ENCODE data around the gene DNAJC27.

Gene DNAJC27

GRCh38 chr2:24985511-24985910, 13.8 kb upstream of the DNAJC27 start:
- ATAC-seq (replicated peaks): no peak
- Mint-ChIP-seq H3K27ac (no peak overlapping the region), H3K4me1 (ENCODE audit: low read depth in 2 of 2) (peaks cover 0 to 2% of the 10 kb centered on the region in 2 donors), H3K36me3 (ENCODE audit: insufficient read depth) (peaks cover 3% of the 10 kb centered on the region), H3K27me3 (peaks cover 22 to 30% of the 10 kb centered on the region in 2 donors), H3K4me3 (no peak overlapping the region), H3K9me3 (no peaks in the 10 kb centered on the region)
- DNase-seq: no peak

- Mint-ChIP-seq H3K36me3 (ENCODE audit: insufficient read depth) (peaks cover 3% of the 10 kb centered on the region), H3K27me3 (peaks cover 22 to 24% of the 10 kb centered on the region in 2 donors), H3K9me3 (no peaks in the 10 kb centered on the region), H3K27ac (no peak overlapping the region), H3K4me3 (no peak overlapping the region), H3K4me1 (ENCODE audit: low read depth in 2 of 2) (peaks cover 0 to 2% of the 10 kb centered on the region in 2 donors)
- no peak for DNase-seq
- no peak for ATAC-seq (replicated peaks)
Measured at GRCh38 chr2:24984912-24985311, 13.2 kb upstream of the DNAJC27 start.

GRCh38 chr2:24981411-24982136, 9.8 kb upstream of the DNAJC27 start:
- no peak for ATAC-seq (replicated peaks)
- peaks cover 7 to 22% of the 10 kb centered on the region in 2 donors for H3K27me3 Mint-ChIP-seq
- H3K36me3 Mint-ChIP-seq (ENCODE audit: insufficient read depth): peaks cover 3% of the 10 kb centered on the region
- no peaks in the 10 kb centered on the region for H3K9me3 Mint-ChIP-seq
- DNase-seq: no peak
- H3K4me1 Mint-ChIP-seq (ENCODE audit: low read depth in 2 of 2): no peaks in the 10 kb centered on the region
- H3K27ac Mint-ChIP-seq: no peak overlapping the region
- no peak overlapping the region for H3K4me3 Mint-ChIP-seq

GRCh38 chr2:24978661-24979060, 6.9 kb upstream of the DNAJC27 start:
- Mint-ChIP-seq H3K36me3 (ENCODE audit: insufficient read depth) (peaks cover 9% of the 10 kb centered on the region), H3K27me3 (no peaks in the 10 kb centered on the region), H3K27ac (no peak overlapping the region), H3K4me1 (ENCODE audit: low read depth in 2 of 2) (peaks cover 0 to 2% of the 10 kb centered on the region in 2 donors), H3K9me3 (no peaks in the 10 kb centered on the region), H3K4me3 (no peak overlapping the region)
- ATAC-seq (replicated peaks) (no peak), DNase-seq (no peak)

- H3K27ac Mint-ChIP-seq: no peak overlapping the region
- ATAC-seq (replicated peaks) (no peak), DNase-seq (no peak)
- H3K36me3 Mint-ChIP-seq (ENCODE audit: insufficient read depth): peaks cover 10% of the 10 kb centered on the region
- no peak overlapping the region for H3K4me3 Mint-ChIP-seq
- H3K9me3 Mint-ChIP-seq: no peaks in the 10 kb centered on the region
- H3K4me1 Mint-ChIP-seq (ENCODE audit: low read depth in 2 of 2): peaks cover 0 to 3% of the 10 kb centered on the region in 2 donors
- no peaks in the 10 kb centered on the region for H3K27me3 Mint-ChIP-seq
Measured at GRCh38 chr2:24977631-24978030, 5.9 kb upstream of the DNAJC27 start.

GRCh38 chr2:24973812-24974211, 2.1 kb upstream of the DNAJC27 start:
- no peak for ATAC-seq (replicated peaks)
- DNase-seq: no peak
- Mint-ChIP-seq H3K36me3 (ENCODE audit: insufficient read depth) (peaks cover 29% of the 10 kb centered on the region), H3K27ac (no peak overlapping the region), H3K27me3 (no peaks in the 10 kb centered on the region), H3K4me3 (no peak overlapping the region), H3K4me1 (ENCODE audit: low read depth in 2 of 2) (peaks cover 12 to 17% of the 10 kb centered on the region in 2 donors), H3K9me3 (no peaks in the 10 kb centered on the region)

GRCh38 chr2:24972315-24972961, 683 bp upstream of the DNAJC27 start:
- DNase-seq (peak; percentile 13 to 48 (median 14)), ATAC-seq (replicated peaks) (no peak)
- H3K4me1 Mint-ChIP-seq (ENCODE audit: low read depth in 2 of 2): peaks cover 12 to 17% of the 10 kb centered on the region in 2 donors
- peaks cover 29% of the 10 kb centered on the region for H3K36me3 Mint-ChIP-seq (ENCODE audit: insufficient read depth)
- no peaks in the 10 kb centered on the region for H3K9me3 Mint-ChIP-seq
- H3K4me3 Mint-ChIP-seq: peak overlapping the region; percentile 93 to 96
- peak overlapping the region; percentile 100 for H3K27ac Mint-ChIP-seq
- H3K27me3 Mint-ChIP-seq: no peaks in the 10 kb centered on the region

- H3K27ac Mint-ChIP-seq: peak overlapping the region; percentile 100
- ATAC-seq (replicated peaks) (no peak), DNase-seq (no peak)
- H3K27me3 Mint-ChIP-seq: no peaks in the 10 kb centered on the region
- peak overlapping the region; percentile 93 to 96 for H3K4me3 Mint-ChIP-seq
- H3K36me3 Mint-ChIP-seq (ENCODE audit: insufficient read depth): peaks cover 38% of the 10 kb centered on the region
- no peaks in the 10 kb centered on the region for H3K9me3 Mint-ChIP-seq
- peaks cover 12 to 17% of the 10 kb centered on the region in 2 donors for H3K4me1 Mint-ChIP-seq (ENCODE audit: low read depth in 2 of 2)
Measured at GRCh38 chr2:24971286-24971535, 544 bp downstream of the DNAJC27 start.

GRCh38 chr2:24970483-24971285, 1.1 kb downstream of the DNAJC27 start:
- no peak for ATAC-seq (replicated peaks)
- Mint-ChIP-seq H3K27ac (peak overlapping the region; percentile 100), H3K4me3 (peak overlapping the region; percentile 93 to 96), H3K27me3 (no peaks in the 10 kb centered on the region), H3K36me3 (ENCODE audit: insufficient read depth) (peaks cover 38% of the 10 kb centered on the region), H3K4me1 (ENCODE audit: low read depth in 2 of 2) (peaks cover 12 to 17% of the 10 kb centered on the region in 2 donors), H3K9me3 (no peaks in the 10 kb centered on the region)
- no peak for DNase-seq

GRCh38 chr2:24969784-24970183, 2.0 kb downstream of the DNAJC27 start:
- Mint-ChIP-seq H3K27me3 (no peaks in the 10 kb centered on the region), H3K4me1 (ENCODE audit: low read depth in 2 of 2) (peaks cover 12 to 15% of the 10 kb centered on the region in 2 donors), H3K4me3 (no peak overlapping the region), H3K36me3 (ENCODE audit: insufficient read depth) (peaks cover 42% of the 10 kb centered on the region), H3K27ac (no peak overlapping the region), H3K9me3 (no peaks in the 10 kb centered on the region)
- no peak for DNase-seq
- ATAC-seq (replicated peaks): no peak

GRCh38 chr2:24961903-24962302, 9.9 kb downstream of the DNAJC27 start:
- Mint-ChIP-seq H3K4me3 (no peak overlapping the region), H3K36me3 (ENCODE audit: insufficient read depth) (peaks cover 63% of the 10 kb centered on the region), H3K27me3 (no peaks in the 10 kb centered on the region), H3K9me3 (no peaks in the 10 kb centered on the region), H3K4me1 (ENCODE audit: low read depth in 2 of 2) (peaks cover 0 to 29% of the 10 kb centered on the region in 2 donors), H3K27ac (no peak overlapping the region)
- ATAC-seq (replicated peaks) (no peak), DNase-seq (no peak)

- no peak for DNase-seq
- Mint-ChIP-seq H3K4me1 (ENCODE audit: low read depth in 2 of 2) (peaks cover 0 to 29% of the 10 kb centered on the region in 2 donors), H3K4me3 (no peak overlapping the region), H3K9me3 (no peaks in the 10 kb centered on the region), H3K27me3 (no peaks in the 10 kb centered on the region), H3K36me3 (ENCODE audit: insufficient read depth) (peaks cover 62% of the 10 kb centered on the region), H3K27ac (peak overlapping the region in 1 of 2 donors; percentile 81)
- no peak for ATAC-seq (replicated peaks)
Measured at GRCh38 chr2:24959761-24960160, 12.0 kb downstream of the DNAJC27 start.

GRCh38 chr2:24958411-24958935, 13.3 kb downstream of the DNAJC27 start:
- H3K4me1 Mint-ChIP-seq (ENCODE audit: low read depth in 2 of 2): peaks cover 4 to 27% of the 10 kb centered on the region in 2 donors
- DNase-seq (no peak), ATAC-seq (replicated peaks) (no peak)
- H3K9me3 Mint-ChIP-seq: no peaks in the 10 kb centered on the region
- peaks cover 52% of the 10 kb centered on the region for H3K36me3 Mint-ChIP-seq (ENCODE audit: insufficient read depth)
- no peak overlapping the region for H3K4me3 Mint-ChIP-seq
- no peak overlapping the region for H3K27ac Mint-ChIP-seq
- H3K27me3 Mint-ChIP-seq: no peaks in the 10 kb centered on the region
